Measurements from ENCODE around the gene CBS.

The CBS gene

DNA sequence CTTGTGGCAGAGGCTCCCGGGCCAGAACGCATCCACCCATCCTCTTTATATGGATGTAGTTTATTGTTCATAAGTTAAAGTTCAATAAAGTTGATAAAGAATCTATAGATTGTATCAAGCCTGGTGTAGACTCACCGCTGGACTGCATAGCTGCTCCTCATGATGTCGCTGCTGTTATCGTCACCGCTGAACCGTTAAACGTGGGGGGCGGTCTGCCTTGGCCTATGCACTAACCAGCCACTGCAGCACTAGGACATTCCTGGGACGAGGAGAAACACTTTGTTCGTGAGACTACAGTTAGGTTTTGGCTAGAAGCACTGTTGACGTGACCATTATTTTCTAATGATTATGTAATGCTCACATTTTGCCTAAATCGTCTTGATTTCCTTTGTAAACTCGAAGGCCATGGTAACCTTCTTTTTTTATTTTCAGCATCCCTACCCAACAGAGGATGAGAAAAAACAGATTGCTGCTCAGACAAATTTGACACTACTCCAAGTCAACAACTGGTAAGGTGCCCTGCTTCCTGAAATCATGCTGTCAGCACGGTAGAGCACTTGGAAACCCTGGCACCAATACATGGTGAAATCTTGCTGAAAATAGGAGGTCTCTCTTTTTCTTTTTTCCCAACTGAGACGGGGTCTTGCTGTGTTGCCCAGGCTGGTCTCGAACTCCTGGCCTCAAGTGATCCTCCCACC is 51.0 kb downstream of the CBS start:
- DNase-seq (ENCODE audit: extremely low read depth, insufficient read length), result no peak
- no peaks in the 10 kb centered on the region for H3K27me3 ChIP-seq (replicated peaks; ENCODE audit: control insufficient read depth, insufficient read depth, low read length)
- no peak overlapping the region for H3K4me3 ChIP-seq (replicated peaks; ENCODE audit: low read depth, low read length)
- TF ChIP-seq, protein P1, sequence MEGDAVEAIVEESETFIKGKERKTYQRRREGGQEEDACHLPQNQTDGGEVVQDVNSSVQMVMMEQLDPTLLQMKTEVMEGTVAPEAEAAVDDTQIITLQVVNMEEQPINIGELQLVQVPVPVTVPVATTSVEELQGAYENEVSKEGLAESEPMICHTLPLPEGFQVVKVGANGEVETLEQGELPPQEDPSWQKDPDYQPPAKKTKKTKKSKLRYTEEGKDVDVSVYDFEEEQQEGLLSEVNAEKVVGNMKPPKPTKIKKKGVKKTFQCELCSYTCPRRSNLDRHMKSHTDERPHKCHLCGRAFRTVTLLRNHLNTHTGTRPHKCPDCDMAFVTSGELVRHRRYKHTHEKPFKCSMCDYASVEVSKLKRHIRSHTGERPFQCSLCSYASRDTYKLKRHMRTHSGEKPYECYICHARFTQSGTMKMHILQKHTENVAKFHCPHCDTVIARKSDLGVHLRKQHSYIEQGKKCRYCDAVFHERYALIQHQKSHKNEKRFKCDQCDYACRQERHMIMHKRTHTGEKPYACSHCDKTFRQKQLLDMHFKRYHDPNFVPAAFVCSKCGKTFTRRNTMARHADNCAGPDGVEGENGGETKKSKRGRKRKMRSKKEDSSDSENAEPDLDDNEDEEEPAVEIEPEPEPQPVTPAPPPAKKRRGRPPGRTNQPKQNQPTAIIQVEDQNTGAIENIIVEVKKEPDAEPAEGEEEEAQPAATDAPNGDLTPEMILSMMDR (IDR thresholded peaks at IDR 0.05; ENCODE audit: insufficient read depth, low read length, poor library complexity, severe bottlenecking), result no peak
- peaks cover 4% of the 10 kb centered on the region for H3K36me3 ChIP-seq (ENCODE audit: control insufficient read depth, insufficient read depth, low read length)

DNA sequence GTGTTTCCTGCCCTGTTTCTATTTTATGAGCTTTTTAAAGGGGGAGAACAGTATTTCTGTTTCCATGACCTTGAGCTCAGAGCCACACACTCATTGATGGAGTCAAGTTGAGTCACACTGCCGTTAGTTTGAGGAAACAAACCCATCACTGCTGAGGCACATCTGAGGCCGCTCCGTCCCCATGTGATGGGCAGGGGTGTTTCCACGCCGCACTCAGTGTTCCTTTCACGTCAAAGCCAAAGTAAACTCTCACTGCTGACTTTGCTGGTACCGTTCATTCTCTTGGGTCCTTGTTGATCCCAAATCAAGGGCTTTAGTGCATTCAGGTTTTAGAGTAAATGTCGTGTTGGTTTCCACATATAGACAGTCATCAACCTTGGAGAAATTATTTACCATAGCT is 52.5 kb downstream of the CBS start:
- TF ChIP-seq, protein P1 (IDR thresholded peaks at IDR 0.05; ENCODE audit: insufficient read depth, low read length, poor library complexity, severe bottlenecking), result no peak
- peaks cover 4% of the 10 kb centered on the region for H3K36me3 ChIP-seq (ENCODE audit: control insufficient read depth, insufficient read depth, low read length)
- no peaks in the 10 kb centered on the region for H3K27me3 ChIP-seq (replicated peaks; ENCODE audit: control insufficient read depth, insufficient read depth, low read length)
- no peak overlapping the region for H3K4me3 ChIP-seq (replicated peaks; ENCODE audit: low read depth, low read length)
- no peak for DNase-seq (ENCODE audit: extremely low read depth, insufficient read length)

DNA sequence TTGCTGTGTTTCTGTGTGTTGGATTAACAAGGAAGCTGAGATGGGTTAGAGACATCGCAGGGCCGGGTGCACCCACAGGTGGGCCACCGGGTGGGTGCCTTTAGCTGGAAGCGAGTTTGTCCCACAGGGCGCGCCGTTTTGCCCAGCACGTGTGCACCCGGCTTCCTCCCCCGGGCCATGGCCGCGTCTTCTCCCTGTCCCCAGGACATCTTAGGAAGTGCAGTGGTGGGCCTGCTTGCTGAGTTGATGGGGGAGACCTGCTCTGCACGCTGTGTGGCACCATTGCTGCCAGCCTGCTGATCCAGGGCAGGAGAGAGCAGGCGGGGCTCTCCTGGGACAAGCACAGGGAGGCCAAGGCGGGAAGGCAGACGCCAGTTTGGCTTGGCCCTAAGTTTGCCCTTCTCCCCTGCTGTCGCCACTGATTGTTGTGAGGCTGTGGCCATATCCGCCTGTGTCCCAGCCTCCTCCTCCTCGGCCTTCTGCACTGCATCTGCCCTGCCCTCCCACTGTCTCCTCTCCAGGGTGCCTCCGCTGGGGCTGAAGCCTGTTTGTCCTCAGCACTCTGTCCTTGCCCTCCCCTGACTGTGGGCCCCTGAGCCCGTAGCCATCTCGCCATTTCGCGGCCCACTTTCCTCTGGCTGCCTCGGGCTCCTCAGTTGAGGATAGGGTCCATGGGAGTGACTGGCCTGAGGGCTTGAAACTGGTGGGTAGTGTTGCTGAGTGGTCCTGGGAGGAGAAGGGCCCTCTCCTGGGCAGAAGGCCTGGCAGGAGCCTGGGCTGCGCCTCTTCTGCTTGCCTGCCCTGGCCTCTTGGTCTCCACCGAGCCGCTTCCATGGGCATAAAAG is 53.7 kb downstream of the CBS start:
- Histone ChIP-seq H3K36me3 (ENCODE audit: control insufficient read depth, insufficient read depth, low read length) (peaks cover 2% of the 10 kb centered on the region), H3K27me3 (replicated peaks; ENCODE audit: control insufficient read depth, insufficient read depth, low read length) (no peaks in the 10 kb centered on the region), H3K4me3 (replicated peaks; ENCODE audit: low read depth, low read length) (no peak overlapping the region)
- TF ChIP-seq, protein P1 (IDR thresholded peaks at IDR 0.05; ENCODE audit: insufficient read depth, low read length, poor library complexity, severe bottlenecking), result no peak
- no peak for DNase-seq (ENCODE audit: extremely low read depth, insufficient read length)

DNA sequence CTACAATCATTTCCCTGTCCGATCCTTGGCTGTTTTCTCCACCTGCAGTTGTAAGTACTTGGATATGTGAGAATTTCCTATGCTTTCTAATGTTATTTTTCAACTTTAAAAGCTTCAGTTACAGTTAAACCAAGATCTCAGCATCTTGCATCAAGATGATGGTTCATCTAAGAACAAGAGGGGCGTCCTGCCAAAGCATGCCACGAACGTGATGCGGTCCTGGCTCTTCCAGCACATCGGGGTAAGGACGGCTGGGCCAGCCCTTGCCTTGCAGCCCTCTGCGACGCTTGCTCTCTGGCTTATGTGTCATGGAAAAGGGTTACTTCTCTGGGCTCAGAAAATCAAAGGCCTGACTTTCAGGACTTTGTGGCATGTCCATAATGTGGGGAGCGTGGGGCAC is 54.4 kb downstream of the CBS start:
- Histone ChIP-seq H3K4me3 (replicated peaks; ENCODE audit: low read depth, low read length) (no peak overlapping the region), H3K27me3 (replicated peaks; ENCODE audit: control insufficient read depth, insufficient read depth, low read length) (no peaks in the 10 kb centered on the region), H3K36me3 (ENCODE audit: control insufficient read depth, insufficient read depth, low read length) (peaks cover 2% of the 10 kb centered on the region)
- TF ChIP-seq, protein P1 (IDR thresholded peaks at IDR 0.05; ENCODE audit: insufficient read depth, low read length, poor library complexity, severe bottlenecking), result no peak
- DNase-seq (ENCODE audit: extremely low read depth, insufficient read length), result no peak

DNA sequence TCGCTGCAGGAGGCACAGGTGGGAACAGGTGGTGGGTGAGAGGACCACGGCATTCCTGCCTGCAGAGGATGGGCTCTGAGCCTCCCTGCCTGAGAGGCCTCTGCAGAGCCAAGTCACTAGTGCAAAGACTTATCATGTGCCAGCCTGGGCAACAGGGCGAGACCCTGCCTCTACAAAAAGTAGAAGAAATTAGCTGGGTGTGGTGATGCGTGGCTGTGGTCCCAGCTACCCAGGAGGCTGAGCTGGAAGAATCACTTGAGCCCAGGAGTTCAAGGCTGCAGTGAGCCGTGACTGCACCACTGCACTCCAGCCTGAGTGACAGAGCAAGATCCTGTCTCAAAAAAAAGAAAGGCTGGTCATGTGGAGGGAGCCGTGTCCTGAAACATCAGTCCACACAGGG is 54.9 kb downstream of the CBS start:
- peaks cover 2% of the 10 kb centered on the region for H3K36me3 ChIP-seq (ENCODE audit: control insufficient read depth, insufficient read depth, low read length)
- no peaks in the 10 kb centered on the region for H3K27me3 ChIP-seq (replicated peaks; ENCODE audit: control insufficient read depth, insufficient read depth, low read length)

More for the DNA sequence above, 54.9 kb downstream of the CBS start:
- TF ChIP-seq, protein P1 (IDR thresholded peaks at IDR 0.05; ENCODE audit: insufficient read depth, low read length, poor library complexity, severe bottlenecking), result no peak
- DNase-seq (ENCODE audit: extremely low read depth, insufficient read length), result no peak
- H3K4me3 ChIP-seq (replicated peaks; ENCODE audit: low read depth, low read length), result no peak overlapping the region

Data from GM06990 (cell line).